Measurements from ENCODE around the gene TAB2. TPM values are rescaled to one million over a fixed set of nuclear protein-coding genes. Genes with fewer than 3 reads are reported as not detected.

TAB2 gene
- total RNA-seq, 1 experiment from 2014 or later = 45.8 TPM

GRCh38 chr6:149335924-149336608 is 18.6 kb downstream of the TAB2 start:
- Histone ChIP-seq H3K9me3 (ENCODE audit: insufficient read depth, low read depth) (no peaks in the 10 kb centered on the region), H3K27me3 (ENCODE audit: insufficient read depth, low read depth) (no peaks in the 10 kb centered on the region), H3F3A (ENCODE audit: insufficient read depth, low read depth) (peaks cover 11% of the 10 kb centered on the region; the same call in 1 of the 2 replicates), H3K4me3 (no peak overlapping the region), H3K9me2 (ENCODE audit: insufficient read depth) (no peaks in the 10 kb centered on the region), H3K4me2 (peak overlapping the region; percentile 40), H3K4me1 (replicated peaks; ENCODE audit: insufficient read depth) (peaks cover 67% of the 10 kb centered on the region), H3K27ac (peak overlapping the region; percentile 32), H3K79me2 (ENCODE audit: low read depth) (peaks cover 100% of the 10 kb centered on the region), H2AFZ (no peak overlapping the region), H4K20me1 (ENCODE audit: insufficient read depth) (peaks cover 33% of the 10 kb centered on the region), H3K36me3 (ENCODE audit: low read depth) (0 out of 2 replicates have a peak, but pooled peaks cover 4% of the 10 kb centered on the region)
- CTCF ChIA-PET = no interaction called here
- POLR2A ChIA-PET (ENCODE audit: unreplicated experiment) = no interaction called here
- TF ChIP-seq CTCF (conservative IDR thresholded peaks at IDR 0.05) (no peak), EZH2 (IDR thresholded peaks at IDR 0.05; ENCODE audit: low read depth) (no peak)
- DNase-seq = no peak
- intact Hi-C loops (cut with micrococcal nuclease; ENCODE audit: unreplicated experiment) = no loop called here
- no TSS peak for BruUV-seq (replicated peaks)

- ChIA-PET CTCF (no interaction called here), POLR2A (ENCODE audit: unreplicated experiment) (no interaction called here)
- intact Hi-C loops (cut with micrococcal nuclease; ENCODE audit: unreplicated experiment) = no loop called here
Observed at GRCh38 chr6:149336609-149336928, 19.1 kb downstream of the TAB2 start.

GRCh38 chr6:149337320-149337719 is 19.8 kb downstream of the TAB2 start:
- H3K4me1 ChIP-seq (replicated peaks; ENCODE audit: insufficient read depth) = peaks cover 55% of the 10 kb centered on the region
- no peak overlapping the region for H3K27ac ChIP-seq
- H2AFZ ChIP-seq = no peak overlapping the region
- ChIA-PET CTCF (no interaction called here), POLR2A (ENCODE audit: unreplicated experiment) (interaction anchor here (0.7 kb wide), 1 partner anchor 109 kb away, joined by 5 read pairs; no protein-coding TSS in a partner anchor)
- no peaks in the 10 kb centered on the region for H3K9me3 ChIP-seq (ENCODE audit: insufficient read depth, low read depth)
- TF ChIP-seq CTCF (conservative IDR thresholded peaks at IDR 0.05) = no peak
- no peak for TF ChIP-seq EZH2 (IDR thresholded peaks at IDR 0.05; ENCODE audit: low read depth)
- peaks cover 12% of the 10 kb centered on the region; the same call in 1 of the 2 replicates for H3F3A ChIP-seq (ENCODE audit: insufficient read depth, low read depth)
- no TSS peak for BruUV-seq (replicated peaks)
- no peak overlapping the region for H3K4me2 ChIP-seq
- 0 out of 2 replicates have a peak, but pooled peaks cover 4% of the 10 kb centered on the region for H3K36me3 ChIP-seq (ENCODE audit: low read depth)
- no peaks in the 10 kb centered on the region for H3K9me2 ChIP-seq (ENCODE audit: insufficient read depth)
- H4K20me1 ChIP-seq (ENCODE audit: insufficient read depth) = peaks cover 23% of the 10 kb centered on the region
- no peak overlapping the region for H3K4me3 ChIP-seq
- H3K79me2 ChIP-seq (ENCODE audit: low read depth) = peaks cover 100% of the 10 kb centered on the region
- intact Hi-C loops (cut with micrococcal nuclease; ENCODE audit: unreplicated experiment) = no loop called here
- DNase-seq = no peak
- H3K27me3 ChIP-seq (ENCODE audit: insufficient read depth, low read depth) = no peaks in the 10 kb centered on the region

More at GRCh38 chr6:149336609-149336928, 19.1 kb downstream of the TAB2 start:
- H3K27ac ChIP-seq = peak overlapping the region; percentile 32
- peaks cover 13% of the 10 kb centered on the region; the same call in 1 of the 2 replicates for H3F3A ChIP-seq (ENCODE audit: insufficient read depth, low read depth)
- no TSS peak for BruUV-seq (replicated peaks)
- peaks cover 28% of the 10 kb centered on the region for H4K20me1 ChIP-seq (ENCODE audit: insufficient read depth)
- H3K4me1 ChIP-seq (replicated peaks; ENCODE audit: insufficient read depth) = peaks cover 62% of the 10 kb centered on the region
- H3K9me3 ChIP-seq (ENCODE audit: insufficient read depth, low read depth) = no peaks in the 10 kb centered on the region
- peak in 1 of 2 experiments; percentile 18 for DNase-seq
- no peak overlapping the region for H2AFZ ChIP-seq
- no peaks in the 10 kb centered on the region for H3K27me3 ChIP-seq (ENCODE audit: insufficient read depth, low read depth)
- 0 out of 2 replicates have a peak, but pooled peaks cover 4% of the 10 kb centered on the region for H3K36me3 ChIP-seq (ENCODE audit: low read depth)
- H3K4me2 ChIP-seq = peak overlapping the region; percentile 40
- peaks cover 100% of the 10 kb centered on the region for H3K79me2 ChIP-seq (ENCODE audit: low read depth)
- H3K9me2 ChIP-seq (ENCODE audit: insufficient read depth) = no peaks in the 10 kb centered on the region
- H3K4me3 ChIP-seq = no peak overlapping the region
- TF ChIP-seq EZH2 (IDR thresholded peaks at IDR 0.05; ENCODE audit: low read depth) (no peak), CTCF (conservative IDR thresholded peaks at IDR 0.05) (no peak)

All from PC-9 (cell line).